ENCODE measurements around the gene AGBL1. TPM values are rescaled to one million over a fixed set of nuclear protein-coding genes. Genes with fewer than 3 reads are reported as not detected.

AGBL1 gene
- total and polyA plus RNA-seq, 2 donors (not counting 1 experiment from before 2014, with no cell fraction given), result not detected

DNA sequence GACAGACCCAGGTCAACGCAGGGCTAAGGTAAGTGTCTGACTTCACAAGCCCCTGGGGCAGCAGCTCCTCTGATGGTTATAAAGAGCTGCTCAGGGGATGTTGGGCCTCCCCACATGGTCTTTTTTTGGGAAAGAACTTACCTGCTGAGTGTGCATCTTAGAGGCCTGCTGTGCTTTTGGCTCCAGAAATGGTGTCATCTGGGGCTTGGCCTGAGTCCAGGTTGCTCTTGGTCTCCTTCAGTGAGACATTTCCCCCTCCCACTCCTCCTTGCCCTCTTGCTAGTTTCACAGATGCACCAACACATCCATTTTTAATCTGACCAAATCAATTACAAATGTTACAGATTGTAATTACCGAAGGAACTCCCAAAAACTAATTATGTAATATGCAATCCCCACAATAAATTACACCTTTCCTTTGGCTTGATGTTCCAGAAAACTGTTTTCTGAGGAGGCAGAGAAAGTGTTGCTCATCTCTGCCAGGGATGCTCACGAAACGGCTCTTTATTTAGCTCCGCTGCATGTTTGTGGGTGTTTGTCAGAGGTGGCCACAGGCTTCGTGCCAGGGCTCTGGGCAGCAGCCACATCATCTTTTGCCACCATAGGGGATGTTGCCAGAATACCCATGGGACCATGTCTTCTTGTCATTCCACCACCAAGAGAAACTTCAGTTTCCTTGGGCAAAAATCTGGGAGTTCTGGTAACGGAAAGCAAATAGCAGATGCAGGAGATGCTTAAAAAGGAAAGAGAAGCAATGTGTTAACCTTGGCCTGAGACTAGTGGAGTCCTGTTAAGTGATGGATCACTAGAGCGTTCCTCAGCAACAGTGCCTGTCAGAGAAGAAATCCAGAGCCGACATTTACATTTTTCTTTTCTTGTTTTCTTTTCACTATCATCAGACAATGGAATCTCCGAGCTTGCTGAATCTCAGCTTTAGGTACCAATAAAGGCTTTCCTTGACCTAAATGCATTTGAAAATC, 799.9 kb downstream of the AGBL1 start:
- H3K9me3 Mint-ChIP-seq (ENCODE audit: insufficient read depth), result no peaks in the 10 kb centered on the region
- no peak overlapping the region for H3K27ac Mint-ChIP-seq
- no peaks in the 10 kb centered on the region for H3K27me3 Mint-ChIP-seq
- ChIA-PET POLR2A (no interaction called here), CTCF (no interaction called here)
- Histone ChIP-seq H4K20me1 (ENCODE audit: control insufficient read depth, insufficient read depth, low read length, poor library complexity, severe bottlenecking) (no peaks in the 10 kb centered on the region), H3K4me2 (replicated peaks; ENCODE audit: low read depth, low read length, poor library complexity, severe bottlenecking) (no peak overlapping the region), H3K79me2 (ENCODE audit: control insufficient read depth, insufficient read depth, low read length) (no peaks in the 10 kb centered on the region), H3K36me3 (replicated peaks in 1 of 2; ENCODE audit: control extremely low read depth in 1 of 2, control insufficient read depth in 1 of 2, extremely low read depth in 1 of 2, insufficient read depth in 2 of 2, low read length in 1 of 2) (no peaks in the 10 kb centered on the region), H3K9ac (ENCODE audit: low read length) (no peak overlapping the region), H3K9me3 (ENCODE audit: control extremely low read depth in 1 of 3, control insufficient read depth in 2 of 3, insufficient read depth in 1 of 3, low read length in 2 of 3) (peaks cover 0 to 3% (median 0%) of the 10 kb centered on the region in 3 donors), H3K4me3 (ENCODE audit: control extremely low read depth in 1 of 5, extremely low read depth in 1 of 5, insufficient read depth in 1 of 5, low read depth in 2 of 5, low read length in 4 of 5) (no peak overlapping the region), H3K27me3 (replicated peaks in 1 of 4; ENCODE audit: control extremely low read depth in 1 of 4, control insufficient read depth in 3 of 4, insufficient read depth in 4 of 4, low read length in 3 of 4) (no peaks in the 10 kb centered on the region), H3K4me1 (ENCODE audit: control insufficient read depth in 2 of 2, insufficient read depth in 2 of 2, low read length in 2 of 2) (no peaks in the 10 kb centered on the region), H2AFZ (ENCODE audit: insufficient read depth, low read depth, low read length, poor library complexity, severe bottlenecking) (no peak overlapping the region), H3K27ac (ENCODE audit: low read length in 2 of 2) (no peak overlapping the region)
- ATAC-seq (ENCODE audit: low read depth), result no peak
- no peak overlapping the region for H3K4me3 Mint-ChIP-seq
- WGBS (ENCODE audit: insufficient coverage), result 97% methylated on average over 5 of the region's 10 CpGs
- TF ChIP-seq, protein P1, sequence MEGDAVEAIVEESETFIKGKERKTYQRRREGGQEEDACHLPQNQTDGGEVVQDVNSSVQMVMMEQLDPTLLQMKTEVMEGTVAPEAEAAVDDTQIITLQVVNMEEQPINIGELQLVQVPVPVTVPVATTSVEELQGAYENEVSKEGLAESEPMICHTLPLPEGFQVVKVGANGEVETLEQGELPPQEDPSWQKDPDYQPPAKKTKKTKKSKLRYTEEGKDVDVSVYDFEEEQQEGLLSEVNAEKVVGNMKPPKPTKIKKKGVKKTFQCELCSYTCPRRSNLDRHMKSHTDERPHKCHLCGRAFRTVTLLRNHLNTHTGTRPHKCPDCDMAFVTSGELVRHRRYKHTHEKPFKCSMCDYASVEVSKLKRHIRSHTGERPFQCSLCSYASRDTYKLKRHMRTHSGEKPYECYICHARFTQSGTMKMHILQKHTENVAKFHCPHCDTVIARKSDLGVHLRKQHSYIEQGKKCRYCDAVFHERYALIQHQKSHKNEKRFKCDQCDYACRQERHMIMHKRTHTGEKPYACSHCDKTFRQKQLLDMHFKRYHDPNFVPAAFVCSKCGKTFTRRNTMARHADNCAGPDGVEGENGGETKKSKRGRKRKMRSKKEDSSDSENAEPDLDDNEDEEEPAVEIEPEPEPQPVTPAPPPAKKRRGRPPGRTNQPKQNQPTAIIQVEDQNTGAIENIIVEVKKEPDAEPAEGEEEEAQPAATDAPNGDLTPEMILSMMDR (IDR thresholded peaks at IDR 0.05), result no peak
- no peak for TF ChIP-seq EZH2 (IDR thresholded peaks at IDR 0.05; ENCODE audit: borderline replicate concordance, insufficient read depth, low read depth, low read length, poor library complexity, severe bottlenecking)
- intact Hi-C loops (cut with micrococcal nuclease), result no loop called here
- no peak for DNase-seq
- no peaks in the 10 kb centered on the region for H3K4me1 Mint-ChIP-seq

DNA sequence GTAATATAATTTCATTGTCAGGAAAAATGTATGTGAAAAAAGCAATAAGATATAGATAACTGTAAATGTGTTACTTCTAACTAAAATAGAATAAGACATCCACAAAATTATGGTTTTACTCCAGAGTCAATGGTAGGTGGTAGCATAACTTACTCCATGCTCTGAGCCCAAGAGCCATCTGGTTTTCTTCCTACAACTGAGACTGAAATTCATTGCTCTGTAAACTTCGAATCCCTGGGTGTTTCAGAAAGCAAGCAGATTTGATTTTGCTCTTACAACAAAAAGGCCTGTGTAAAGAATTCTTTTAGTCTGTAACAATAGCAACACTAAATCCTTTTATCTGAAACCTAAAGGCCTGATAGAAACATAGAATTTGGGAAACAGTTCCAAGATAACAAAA, 805.9 kb downstream of the AGBL1 start:
- no peaks in the 10 kb centered on the region for H3K36me3 ChIP-seq (replicated peaks in 1 of 2; ENCODE audit: control extremely low read depth in 1 of 2, control insufficient read depth in 1 of 2, extremely low read depth in 1 of 2, insufficient read depth in 2 of 2, low read length in 1 of 2)
- POLR2A ChIA-PET, result no interaction called here
- peaks cover 0 to 3% (median 0%) of the 10 kb centered on the region in 3 donors for H3K9me3 ChIP-seq (ENCODE audit: control extremely low read depth in 1 of 3, control insufficient read depth in 2 of 3, insufficient read depth in 1 of 3, low read length in 2 of 3)
- no peaks in the 10 kb centered on the region for H3K27me3 ChIP-seq (replicated peaks in 1 of 4; ENCODE audit: control extremely low read depth in 1 of 4, control insufficient read depth in 3 of 4, insufficient read depth in 4 of 4, low read length in 3 of 4)
- no peak overlapping the region for H2AFZ ChIP-seq (ENCODE audit: insufficient read depth, low read depth, low read length, poor library complexity, severe bottlenecking)
- CTCF ChIA-PET, result no interaction called here
- intact Hi-C loops (cut with micrococcal nuclease), result no loop called here
- no peak overlapping the region for H3K9ac ChIP-seq (ENCODE audit: low read length)
- no peak for TF ChIP-seq EZH2 (IDR thresholded peaks at IDR 0.05; ENCODE audit: borderline replicate concordance, insufficient read depth, low read depth, low read length, poor library complexity, severe bottlenecking)
- TF ChIP-seq, protein P1 (IDR thresholded peaks at IDR 0.05), result no peak
- H4K20me1 ChIP-seq (ENCODE audit: control insufficient read depth, insufficient read depth, low read length, poor library complexity, severe bottlenecking), result no peaks in the 10 kb centered on the region
- H3K79me2 ChIP-seq (ENCODE audit: control insufficient read depth, insufficient read depth, low read length), result no peaks in the 10 kb centered on the region
- Mint-ChIP-seq H3K4me1 (no peaks in the 10 kb centered on the region), H3K4me3 (no peak overlapping the region), H3K27me3 (no peaks in the 10 kb centered on the region), H3K27ac (no peak overlapping the region), H3K9me3 (ENCODE audit: insufficient read depth) (no peaks in the 10 kb centered on the region)
- H3K27ac ChIP-seq (ENCODE audit: low read length in 2 of 2), result no peak overlapping the region
- H3K4me3 ChIP-seq (ENCODE audit: control extremely low read depth in 1 of 5, extremely low read depth in 1 of 5, insufficient read depth in 1 of 5, low read depth in 2 of 5, low read length in 4 of 5), result no peak overlapping the region
- DNase-seq, result no peak
- ATAC-seq (ENCODE audit: low read depth), result no peak
- no peaks in the 10 kb centered on the region for H3K4me1 ChIP-seq (ENCODE audit: control insufficient read depth in 2 of 2, insufficient read depth in 2 of 2, low read length in 2 of 2)
- WGBS (ENCODE audit: insufficient coverage), result no CpG with 5 or more reads among the region's 1 CpG
- no peak overlapping the region for H3K4me2 ChIP-seq (replicated peaks; ENCODE audit: low read depth, low read length, poor library complexity, severe bottlenecking)

Data from B cell (primary cell).